Measurements from ENCODE around the gene WFDC10B.

GRCh38 chr20:45636513-45636912 is 68.3 kb downstream of the WFDC10B start:
- TF ChIP-seq CBX8 (IDR thresholded peaks at IDR 0.05) = no peak
- TF ChIP-seq MAX (IDR thresholded peaks at IDR 0.05) = no peak
- TF ChIP-seq JUN (IDR thresholded peaks at IDR 0.05) = no peak
- TF ChIP-seq CTCF (IDR thresholded peaks at IDR 0.05) = no peak
- TF ChIP-seq HDAC2 (IDR thresholded peaks at IDR 0.05) = no peak
- no peak for TF ChIP-seq PHF8 (IDR thresholded peaks at IDR 0.05; ENCODE audit: borderline replicate concordance, low read depth)
- no peak for TF ChIP-seq POLR2A (IDR thresholded peaks at IDR 0.05; ENCODE audit: low read length)
- no peak for TF ChIP-seq EP300 (IDR thresholded peaks at IDR 0.05)
- TF ChIP-seq ESRRA (IDR thresholded peaks at IDR 0.05; ENCODE audit: borderline replicate concordance, low read length) = no peak
- TF ChIP-seq NR3C1 (IDR thresholded peaks at IDR 0.05) = no peak
- TF ChIP-seq FOSL2 (IDR thresholded peaks at IDR 0.05) = no peak
- no peak for TF ChIP-seq FOSL2 (CRISPR knock-in tag; IDR thresholded peaks at IDR 0.05)
- TF ChIP-seq REST (IDR thresholded peaks at IDR 0.05) = no peak
- TF ChIP-seq RAD21 (conservative IDR thresholded peaks at IDR 0.05 in 1 of 2, IDR thresholded peaks at IDR 0.05 in 1 of 2) = no peak

Data from A549 (cell line).